ENCODE measurements around the gene RALBP1.

DNA sequence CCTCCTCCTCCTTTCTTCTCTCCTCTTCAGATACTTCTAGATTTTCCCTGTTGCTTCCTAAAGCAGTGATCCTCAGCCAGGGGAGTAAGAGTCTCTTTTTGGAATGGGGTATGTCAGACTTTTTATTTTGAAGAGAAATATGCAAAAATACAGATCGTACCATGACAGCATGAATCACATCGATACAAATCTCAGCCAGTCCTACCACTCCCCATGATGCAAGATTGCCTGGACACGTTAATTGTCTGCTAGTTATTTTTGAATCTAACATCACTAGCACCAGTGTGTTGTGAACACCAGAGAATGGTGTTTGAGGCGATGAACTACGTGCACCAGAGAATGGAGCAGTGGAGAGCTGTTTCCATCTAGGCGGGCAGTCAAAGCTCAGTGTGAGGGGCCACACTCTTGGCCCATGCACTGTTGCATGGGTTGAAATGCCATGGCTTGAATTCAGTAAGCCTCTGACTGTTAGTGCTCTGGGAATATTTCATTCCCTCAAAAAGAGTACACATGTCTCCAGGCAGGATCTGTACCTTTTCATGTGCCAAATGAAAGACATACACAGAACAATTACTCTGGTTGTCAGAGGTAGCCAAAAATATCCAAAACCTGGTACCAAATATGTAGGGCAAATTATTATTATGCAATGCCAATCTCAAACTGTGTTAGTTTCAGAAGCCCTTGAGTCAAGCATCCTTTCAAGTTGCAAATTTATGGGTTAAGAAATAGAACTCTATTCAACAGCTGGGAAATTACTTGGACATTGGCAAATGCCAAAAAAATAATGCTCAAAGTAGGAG is 46.3 kb upstream of the RALBP1 start:
- TF ChIP-seq, protein P1, sequence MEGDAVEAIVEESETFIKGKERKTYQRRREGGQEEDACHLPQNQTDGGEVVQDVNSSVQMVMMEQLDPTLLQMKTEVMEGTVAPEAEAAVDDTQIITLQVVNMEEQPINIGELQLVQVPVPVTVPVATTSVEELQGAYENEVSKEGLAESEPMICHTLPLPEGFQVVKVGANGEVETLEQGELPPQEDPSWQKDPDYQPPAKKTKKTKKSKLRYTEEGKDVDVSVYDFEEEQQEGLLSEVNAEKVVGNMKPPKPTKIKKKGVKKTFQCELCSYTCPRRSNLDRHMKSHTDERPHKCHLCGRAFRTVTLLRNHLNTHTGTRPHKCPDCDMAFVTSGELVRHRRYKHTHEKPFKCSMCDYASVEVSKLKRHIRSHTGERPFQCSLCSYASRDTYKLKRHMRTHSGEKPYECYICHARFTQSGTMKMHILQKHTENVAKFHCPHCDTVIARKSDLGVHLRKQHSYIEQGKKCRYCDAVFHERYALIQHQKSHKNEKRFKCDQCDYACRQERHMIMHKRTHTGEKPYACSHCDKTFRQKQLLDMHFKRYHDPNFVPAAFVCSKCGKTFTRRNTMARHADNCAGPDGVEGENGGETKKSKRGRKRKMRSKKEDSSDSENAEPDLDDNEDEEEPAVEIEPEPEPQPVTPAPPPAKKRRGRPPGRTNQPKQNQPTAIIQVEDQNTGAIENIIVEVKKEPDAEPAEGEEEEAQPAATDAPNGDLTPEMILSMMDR (IDR thresholded peaks at IDR 0.05), result no peak
- no peak for TF ChIP-seq EP300 (IDR thresholded peaks at IDR 0.05)
